Lower leg skin (tissue), 3 donors: Measurements from ENCODE around the gene NLRP3.

Experiments used
- POLR2A ChIP-seq, 2 donors: fragments of 450-650 bp; IDR thresholded peaks; one replicate each; pipeline ENCODE4 v1.6.1; 2016 to 2017; ENCODE audit warnings: antibody characterized with exemption in 2 of 2, mild to moderate bottlenecking in 1 of 2, moderate library complexity in 1 of 2
- TF ChIP-seq, protein P1 (sequence below), 3 donors: fragments of 450-650 bp; IDR thresholded peaks; one replicate each; pipeline ENCODE4 v1.5.1; 2016; ENCODE audit warnings: antibody characterized with exemption in 3 of 3, mild to moderate bottlenecking in 3 of 3, moderate library complexity in 2 of 3

DNA sequence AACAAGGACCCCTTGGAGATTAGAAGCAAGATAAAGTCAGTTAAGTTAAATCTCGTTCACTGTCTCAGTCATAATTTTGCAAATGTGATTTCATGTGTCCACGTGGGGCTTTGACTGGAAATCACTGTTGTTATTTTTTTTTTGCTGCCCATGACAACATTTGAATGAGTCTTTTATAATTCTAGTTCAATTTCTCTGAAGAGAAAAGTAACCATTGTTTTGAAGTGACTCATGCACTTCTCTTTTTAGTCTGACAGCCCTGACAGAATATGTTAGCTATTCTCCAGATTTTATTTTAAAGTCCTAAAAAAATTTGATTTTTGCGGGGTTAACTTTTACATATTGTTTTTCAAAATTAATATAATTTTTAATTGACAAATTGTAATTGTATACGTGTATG is 30.7 kb upstream of the NLRP3 start:
- TF ChIP-seq, protein P1, sequence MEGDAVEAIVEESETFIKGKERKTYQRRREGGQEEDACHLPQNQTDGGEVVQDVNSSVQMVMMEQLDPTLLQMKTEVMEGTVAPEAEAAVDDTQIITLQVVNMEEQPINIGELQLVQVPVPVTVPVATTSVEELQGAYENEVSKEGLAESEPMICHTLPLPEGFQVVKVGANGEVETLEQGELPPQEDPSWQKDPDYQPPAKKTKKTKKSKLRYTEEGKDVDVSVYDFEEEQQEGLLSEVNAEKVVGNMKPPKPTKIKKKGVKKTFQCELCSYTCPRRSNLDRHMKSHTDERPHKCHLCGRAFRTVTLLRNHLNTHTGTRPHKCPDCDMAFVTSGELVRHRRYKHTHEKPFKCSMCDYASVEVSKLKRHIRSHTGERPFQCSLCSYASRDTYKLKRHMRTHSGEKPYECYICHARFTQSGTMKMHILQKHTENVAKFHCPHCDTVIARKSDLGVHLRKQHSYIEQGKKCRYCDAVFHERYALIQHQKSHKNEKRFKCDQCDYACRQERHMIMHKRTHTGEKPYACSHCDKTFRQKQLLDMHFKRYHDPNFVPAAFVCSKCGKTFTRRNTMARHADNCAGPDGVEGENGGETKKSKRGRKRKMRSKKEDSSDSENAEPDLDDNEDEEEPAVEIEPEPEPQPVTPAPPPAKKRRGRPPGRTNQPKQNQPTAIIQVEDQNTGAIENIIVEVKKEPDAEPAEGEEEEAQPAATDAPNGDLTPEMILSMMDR (IDR thresholded peaks at IDR 0.05) = no peak
- no peak for TF ChIP-seq POLR2A (IDR thresholded peaks at IDR 0.05)
